GM19025 (cell line): Measurements from ENCODE around the gene MYBPC3.

ENCODE experiments used
- ATAC-seq: cut with Tn5 transposase; IDR thresholded peaks from one replicate; pipeline ENCODE4 v1.9.1; 2021; ENCODE audit warnings: mild to moderate bottlenecking, low read depth, moderate library complexity; ENCODE audit not compliant: unreplicated experiment

The MYBPC3 gene

GRCh38 chr11:47359162-47359561, 6.7 kb upstream of the MYBPC3 start:
- ATAC-seq, result no peak

DNA sequence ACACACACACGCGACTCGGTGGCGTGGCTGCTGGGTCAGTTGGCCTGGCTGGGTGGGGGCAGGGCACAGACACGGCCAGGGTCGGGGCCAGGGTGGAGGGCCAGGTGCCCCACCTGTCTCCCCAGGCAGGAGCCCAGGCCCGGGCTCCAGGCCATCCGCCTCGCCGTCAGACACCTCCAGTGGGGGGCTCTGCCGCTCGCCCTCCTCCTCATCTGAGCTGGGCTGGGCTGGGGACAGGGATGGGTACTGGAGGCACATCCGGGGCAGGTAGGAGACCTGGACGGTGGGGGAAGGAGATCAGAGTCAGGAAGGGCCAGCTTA, 6.2 kb upstream of the MYBPC3 start:
- no peak for ATAC-seq

DNA sequence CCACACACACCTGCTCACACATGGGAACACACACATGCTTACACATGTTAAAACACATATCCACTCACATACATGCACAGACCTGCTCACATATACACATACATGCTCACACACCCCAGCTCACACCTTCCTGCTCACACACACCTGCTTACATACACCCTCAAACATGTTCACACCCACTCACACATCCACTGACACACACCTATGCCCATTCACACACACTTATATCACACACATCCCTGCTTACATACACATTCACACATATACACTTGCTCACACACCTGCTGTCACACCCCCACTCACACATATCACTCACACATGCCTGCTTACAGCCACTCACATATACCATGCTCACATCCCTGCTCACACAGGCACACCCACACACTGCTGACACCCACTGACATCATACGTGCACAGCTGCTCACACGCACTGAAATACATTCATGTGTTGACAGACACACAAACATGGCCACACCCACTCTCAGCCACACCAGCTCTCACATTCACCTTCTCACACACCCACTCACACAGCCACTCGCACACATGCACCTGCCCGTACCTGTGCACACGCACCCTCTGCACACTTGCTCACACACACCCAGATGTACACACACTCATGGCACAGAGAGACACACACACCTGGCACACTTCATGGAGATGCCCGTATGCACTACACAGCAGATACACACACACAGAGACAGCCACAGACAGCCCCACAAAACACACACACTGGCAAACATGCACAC, 5.7 kb upstream of the MYBPC3 start:
- ATAC-seq, result no peak

DNA sequence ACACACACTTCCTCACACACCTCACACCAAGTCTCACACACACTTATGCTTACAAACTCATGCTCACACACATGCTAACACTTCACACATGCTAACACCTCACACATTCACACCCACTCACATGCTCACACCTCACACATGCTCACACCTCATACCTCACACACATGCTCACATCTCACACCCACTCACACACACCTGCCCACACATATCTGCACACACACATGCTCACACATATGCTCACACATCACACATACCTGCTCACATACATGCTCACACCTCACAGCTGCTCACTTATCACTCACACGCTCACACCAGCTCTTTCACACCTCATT, 4.5 kb upstream of the MYBPC3 start:
- ATAC-seq, result no peak

GRCh38 chr11:47356129-47356997, 3.9 kb upstream of the MYBPC3 start:
- no peak for ATAC-seq

DNA sequence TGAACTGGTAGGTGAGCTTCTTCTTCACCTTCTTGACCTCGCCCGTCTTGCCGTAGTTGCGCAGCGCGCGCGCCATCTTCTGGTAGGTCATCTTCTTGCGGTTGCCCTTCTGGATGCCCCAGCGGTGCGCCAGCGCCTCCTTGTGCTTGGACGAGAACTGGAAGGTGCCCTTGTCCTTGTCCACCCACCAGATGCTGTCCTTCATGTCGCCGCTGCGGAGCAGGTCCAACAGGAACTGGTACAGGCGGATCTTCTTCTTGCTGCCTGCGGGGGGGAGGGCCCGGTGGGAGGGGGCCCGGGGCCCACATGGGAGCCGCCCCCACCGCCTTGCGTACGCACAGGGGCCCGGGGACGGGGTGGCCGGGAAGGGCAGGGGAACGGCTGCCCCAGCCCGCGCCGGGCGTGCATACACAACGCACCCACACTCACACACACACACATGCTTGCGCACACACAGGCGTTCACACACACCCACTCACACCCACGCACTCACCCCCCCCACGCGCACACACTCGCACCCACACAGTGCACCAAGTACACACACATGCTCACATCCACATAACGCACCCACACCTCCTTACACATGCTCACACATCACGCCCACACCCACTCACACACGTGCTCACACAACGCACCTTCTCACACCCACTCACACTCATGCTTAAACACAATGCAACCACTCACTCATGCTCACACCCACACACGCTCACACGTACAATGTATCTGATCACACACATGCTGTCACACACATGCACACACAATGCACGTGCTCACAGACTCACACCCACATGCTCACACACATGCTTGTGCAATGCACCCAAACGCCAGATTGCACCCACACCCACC, 3.0 kb upstream of the MYBPC3 start:
- no peak for ATAC-seq

DNA sequence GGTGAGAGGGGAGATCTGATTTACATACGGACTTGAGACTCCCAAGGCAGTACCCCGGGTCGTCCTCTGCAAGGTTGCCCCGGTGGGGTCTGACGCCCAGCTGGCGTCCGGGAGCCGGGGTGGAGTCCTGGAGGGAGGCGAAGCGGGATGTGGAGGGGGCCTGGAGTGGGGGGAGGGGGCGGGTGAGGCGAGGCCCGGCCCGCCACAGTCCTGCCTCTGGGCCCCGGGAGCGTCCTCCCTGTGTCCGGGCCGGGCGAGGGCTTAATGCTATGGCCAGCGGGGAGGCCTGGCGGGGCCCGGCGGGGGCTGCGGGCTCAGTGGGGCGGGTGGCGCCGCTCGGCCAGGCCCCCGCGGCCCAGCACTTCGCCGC, 2.4 kb upstream of the MYBPC3 start:
- no peak for ATAC-seq

DNA sequence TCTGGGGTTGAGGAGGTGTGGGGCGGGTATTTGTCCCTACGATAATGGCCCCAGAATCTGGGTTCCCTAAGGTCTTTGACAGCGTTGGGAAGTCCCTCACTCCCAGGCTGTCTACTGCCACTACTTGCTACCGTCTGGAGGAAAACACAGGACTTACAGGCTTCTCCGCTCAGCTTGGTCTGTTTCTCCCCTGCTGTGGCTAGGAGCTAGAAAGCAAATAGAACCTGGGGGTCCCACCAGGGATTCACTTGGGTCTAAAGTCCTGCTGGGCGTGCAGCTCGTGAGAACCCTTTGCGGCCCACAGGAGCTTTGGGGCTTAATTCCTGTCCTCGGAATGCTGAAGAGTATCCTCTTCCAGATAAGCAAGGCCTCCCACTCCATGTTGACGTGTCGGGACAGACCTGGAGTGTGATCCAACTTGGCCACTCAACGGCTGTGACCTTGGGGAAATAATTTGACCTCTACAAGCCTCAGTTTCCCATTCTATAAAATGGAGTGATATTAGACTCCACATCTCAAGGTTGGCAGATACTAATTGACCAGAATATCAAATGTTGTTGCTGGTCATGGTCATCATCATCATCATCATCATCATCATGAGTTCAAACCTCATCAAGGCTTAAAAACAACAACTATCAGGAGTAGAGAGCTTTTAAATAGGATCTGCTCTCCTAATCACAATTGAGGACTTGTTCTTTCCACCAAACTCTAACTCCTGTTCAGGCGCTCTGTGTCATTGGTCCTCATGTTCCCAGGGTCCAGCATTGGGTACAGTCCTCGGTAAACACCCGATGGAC, 1.7 kb upstream of the MYBPC3 start:
- ATAC-seq, result no peak

GRCh38 chr11:47351156-47352126, 1.1 kb downstream of the MYBPC3 start:
- no peak for ATAC-seq

DNA sequence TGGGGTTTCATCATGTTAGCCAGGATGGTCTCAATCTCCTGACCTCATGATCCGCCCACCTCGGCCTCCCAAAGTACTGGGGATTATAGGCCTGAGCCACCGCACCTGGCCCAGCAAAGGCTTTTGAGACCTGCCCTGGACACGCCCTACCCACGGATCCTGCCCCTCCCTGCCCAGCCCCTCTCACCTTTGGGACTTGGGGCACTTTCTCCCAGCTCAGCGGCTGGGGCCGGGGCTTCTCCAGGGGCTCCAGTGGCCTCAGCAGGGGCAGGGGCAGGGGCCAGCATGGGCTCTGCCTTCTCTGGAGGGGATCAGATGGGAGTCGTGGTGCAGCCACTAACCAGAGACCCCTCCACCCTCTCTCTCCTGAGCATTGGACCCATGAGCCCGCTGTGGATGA, 2.2 kb downstream of the MYBPC3 start:
- no peak for ATAC-seq

GRCh38 chr11:47349521-47350095, 2.9 kb downstream of the MYBPC3 start:
- no peak for ATAC-seq

DNA sequence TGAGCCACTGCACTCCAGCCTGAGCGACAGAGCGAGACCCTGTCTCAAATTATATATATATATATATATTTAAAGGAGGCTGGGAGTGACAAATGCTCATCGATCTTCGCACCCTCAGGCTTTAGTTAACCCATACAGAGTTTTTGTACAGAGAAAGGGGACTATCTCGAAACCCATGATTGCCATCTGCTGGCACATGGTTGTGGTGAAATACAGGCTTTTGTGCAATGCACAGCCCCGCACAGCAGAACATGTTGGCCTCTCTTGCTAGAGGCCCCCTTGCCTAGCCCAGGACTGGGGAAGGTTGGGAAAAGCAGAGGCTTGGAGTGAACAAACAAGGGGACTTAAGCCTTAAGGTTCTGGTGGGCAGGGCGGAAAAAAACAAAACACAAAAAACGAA, 3.6 kb downstream of the MYBPC3 start:
- no peak for ATAC-seq

GRCh38 chr11:47348131-47348802, 4.2 kb downstream of the MYBPC3 start:
- no peak for ATAC-seq

GRCh38 chr11:47347137-47347536, 5.4 kb downstream of the MYBPC3 start:
- no peak for ATAC-seq

DNA sequence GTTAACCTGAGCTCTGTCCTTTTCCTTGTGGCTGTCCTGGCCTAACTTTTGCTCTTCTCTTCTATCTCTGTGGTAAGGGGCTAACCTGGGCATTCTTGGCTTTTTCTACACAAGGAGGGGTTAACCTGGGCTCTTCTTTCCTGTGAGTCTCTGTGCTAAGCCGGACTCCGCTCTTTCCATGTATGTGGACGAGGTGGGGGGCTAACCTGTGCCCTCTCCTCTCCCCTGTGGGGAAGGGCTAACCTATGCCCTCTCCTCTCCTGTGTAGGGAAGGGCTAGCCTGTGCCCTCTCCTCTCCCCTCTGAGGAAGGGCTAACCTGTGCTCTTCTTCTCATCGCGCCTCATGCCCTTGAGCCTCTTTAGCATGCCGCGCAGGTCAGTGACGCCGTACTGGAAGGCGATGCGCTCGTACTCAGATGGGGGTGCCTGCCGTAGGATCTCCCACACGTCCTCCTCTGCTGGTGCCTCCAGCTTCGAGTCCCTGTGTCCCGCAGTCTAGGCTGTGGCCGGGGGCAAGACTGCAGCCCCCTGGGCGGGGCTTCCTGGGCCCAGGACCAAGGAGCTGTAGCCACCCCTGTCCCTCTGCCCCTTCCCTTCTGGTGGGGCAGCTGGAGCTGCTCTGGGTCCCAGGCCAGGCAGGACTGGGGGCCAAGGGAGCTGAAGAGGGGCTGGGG, 6.5 kb downstream of the MYBPC3 start:
- no peak for ATAC-seq

DNA sequence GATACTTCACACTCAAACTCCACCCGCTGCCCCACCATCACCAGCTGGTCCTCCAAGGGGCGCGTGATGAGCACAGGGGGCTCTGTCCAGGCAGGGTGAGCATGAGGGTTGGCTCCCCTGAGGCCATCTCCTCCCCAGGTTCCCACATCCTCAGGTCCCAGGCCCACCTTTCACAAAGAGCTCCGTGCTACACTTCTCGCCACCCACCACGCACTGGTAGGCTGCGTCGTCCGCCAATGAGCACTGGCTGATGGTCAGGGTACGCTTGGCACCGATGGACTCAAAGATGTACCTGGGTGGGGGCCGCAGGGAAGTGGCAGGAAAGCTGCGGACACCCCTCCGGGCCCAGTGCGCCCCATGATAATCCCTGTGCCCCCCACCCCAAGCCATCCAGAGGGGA, 9.6 kb downstream of the MYBPC3 start:
- no peak for ATAC-seq

DNA sequence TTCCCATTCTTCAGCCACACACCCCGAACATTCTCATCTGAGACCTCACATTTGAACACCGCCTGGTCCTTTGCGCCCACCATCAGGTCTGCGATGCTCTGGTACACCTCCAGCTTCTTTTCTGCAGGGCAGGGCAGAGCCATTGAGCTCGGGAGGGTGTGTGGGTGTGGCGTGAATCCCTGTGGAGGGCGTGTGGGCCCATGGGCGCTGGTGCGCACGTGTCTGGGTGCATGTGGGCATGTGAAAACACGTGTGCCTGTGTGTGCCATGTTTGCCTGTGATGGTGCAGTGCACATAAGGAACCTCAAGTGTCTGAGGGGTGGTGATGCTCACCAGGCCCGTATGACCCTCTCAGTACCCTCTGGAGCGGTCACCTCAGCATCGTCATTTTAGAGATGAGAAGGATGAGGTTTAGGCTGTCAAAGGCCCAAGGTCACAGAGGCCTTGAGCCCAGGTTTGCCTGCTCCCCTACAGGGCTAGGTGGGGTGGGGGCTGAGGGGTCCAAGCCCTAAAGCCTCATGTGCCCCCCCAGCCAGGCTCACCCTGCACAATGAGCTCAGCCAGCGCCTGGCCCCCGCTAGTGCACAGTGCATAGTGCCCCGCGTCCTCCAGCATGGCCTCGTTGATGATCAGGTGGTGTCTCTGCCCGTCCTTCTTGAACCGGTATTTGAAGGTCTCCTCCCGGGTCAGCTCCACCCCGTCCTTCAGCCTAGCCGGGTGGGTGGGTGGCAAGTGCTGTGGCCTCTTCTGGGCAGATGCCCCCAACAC, 10.3 kb downstream of the MYBPC3 start:
- no peak for ATAC-seq
